Measurements from ENCODE around the gene GPR6.
A peak's percentile ranks its signal among the peaks of the same experiment; 100 is the strongest.

Gene GPR6

DNA sequence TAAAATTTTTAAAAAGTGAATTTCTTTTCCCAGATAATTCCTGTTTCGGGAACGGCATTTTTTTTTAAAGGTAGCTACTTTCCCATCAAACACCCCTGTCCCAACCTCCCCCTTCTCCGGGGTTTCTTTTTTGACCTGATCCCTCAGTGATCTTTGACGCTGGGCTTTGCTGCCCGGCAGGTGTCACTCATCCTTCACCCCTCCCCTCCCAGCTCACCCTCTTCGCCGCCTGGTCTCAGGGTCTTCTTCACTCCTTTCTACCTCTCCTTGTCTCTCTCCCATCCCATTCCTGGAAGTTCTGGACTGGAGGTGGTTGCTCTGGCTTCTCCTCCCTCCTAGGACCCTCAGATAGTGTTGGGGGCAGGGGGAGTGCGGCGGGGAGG, 329 bp upstream of the GPR6 start:
- TF ChIP-seq SUZ12 (IDR thresholded peaks at IDR 0.05; ENCODE audit: extremely low read depth, insufficient read depth, insufficient read length) (no peak), ZNF274 (IDR thresholded peaks at IDR 0.05; ENCODE audit: low read depth, low read length) (no peak), YY1 (IDR thresholded peaks at IDR 0.05; ENCODE audit: insufficient read depth, insufficient read length) (no peak)
- Histone ChIP-seq H3K9ac (ENCODE audit: insufficient read length, low read depth) (no peak overlapping the region), H3K27me3 (ENCODE audit: insufficient read depth, insufficient read length) (peaks cover 29% of the 10 kb centered on the region), H3K4me1 (ENCODE audit: insufficient read depth, insufficient read length) (no peaks in the 10 kb centered on the region), H3K4me3 (ENCODE audit: insufficient read length, low read depth) (peak overlapping the region; percentile 35), H3K9me3 (ENCODE audit: insufficient read depth, low read length) (no peaks in the 10 kb centered on the region), H3K36me3 (ENCODE audit: insufficient read depth, insufficient read length, low read length) (no peaks in the 10 kb centered on the region)
- DNase-seq (ENCODE audit: low read depth, low spot score): peak; percentile 8

DNA sequence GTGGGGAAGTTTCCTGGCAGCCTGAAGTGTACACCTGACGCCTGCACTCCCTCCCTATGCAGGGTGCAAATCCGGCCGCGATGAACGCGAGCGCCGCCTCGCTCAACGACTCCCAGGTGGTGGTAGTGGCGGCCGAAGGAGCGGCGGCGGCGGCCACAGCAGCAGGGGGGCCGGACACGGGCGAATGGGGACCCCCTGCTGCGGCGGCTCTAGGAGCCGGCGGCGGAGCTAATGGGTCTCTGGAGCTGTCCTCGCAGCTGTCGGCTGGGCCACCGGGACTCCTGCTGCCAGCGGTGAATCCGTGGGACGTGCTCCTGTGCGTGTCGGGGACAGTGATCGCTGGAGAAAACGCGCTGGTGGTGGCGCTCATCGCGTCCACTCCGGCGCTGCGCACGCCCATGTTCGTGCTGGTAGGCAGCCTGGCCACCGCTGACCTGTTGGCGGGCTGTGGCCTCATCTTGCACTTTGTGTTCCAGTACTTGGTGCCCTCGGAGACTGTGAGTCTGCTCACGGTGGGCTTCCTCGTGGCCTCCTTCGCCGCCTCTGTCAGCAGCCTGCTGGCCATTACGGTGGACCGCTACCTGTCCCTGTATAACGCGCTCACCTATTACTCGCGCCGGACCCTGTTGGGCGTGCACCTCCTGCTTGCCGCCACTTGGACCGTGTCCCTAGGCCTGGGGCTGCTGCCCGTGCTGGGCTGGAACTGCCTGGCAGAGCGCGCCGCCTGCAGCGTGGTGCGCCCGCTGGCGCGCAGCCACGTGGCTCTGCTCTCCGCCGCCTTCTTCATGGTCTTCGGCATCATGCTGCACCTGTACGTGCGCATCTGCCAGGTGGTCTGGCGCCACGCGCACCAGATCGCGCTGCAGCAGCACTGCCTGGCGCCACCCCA, 1.2 kb downstream of the GPR6 start:
- no peak for DNase-seq (ENCODE audit: low read depth, low spot score)
- TF ChIP-seq SUZ12 (IDR thresholded peaks at IDR 0.05; ENCODE audit: extremely low read depth, insufficient read depth, insufficient read length): no peak
- TF ChIP-seq ZNF274 (IDR thresholded peaks at IDR 0.05; ENCODE audit: low read depth, low read length): no peak
- TF ChIP-seq YY1 (IDR thresholded peaks at IDR 0.05; ENCODE audit: insufficient read depth, insufficient read length): no peak
- H3K9me3 ChIP-seq (ENCODE audit: insufficient read depth, low read length): no peaks in the 10 kb centered on the region
- H3K27me3 ChIP-seq (ENCODE audit: insufficient read depth, insufficient read length): peaks cover 29% of the 10 kb centered on the region
- H3K9ac ChIP-seq (ENCODE audit: insufficient read length, low read depth): no peak overlapping the region
- peak overlapping the region; percentile 35 for H3K4me3 ChIP-seq (ENCODE audit: insufficient read length, low read depth)
- no peaks in the 10 kb centered on the region for H3K4me1 ChIP-seq (ENCODE audit: insufficient read depth, insufficient read length)
- no peaks in the 10 kb centered on the region for H3K36me3 ChIP-seq (ENCODE audit: insufficient read depth, insufficient read length, low read length)

DNA sequence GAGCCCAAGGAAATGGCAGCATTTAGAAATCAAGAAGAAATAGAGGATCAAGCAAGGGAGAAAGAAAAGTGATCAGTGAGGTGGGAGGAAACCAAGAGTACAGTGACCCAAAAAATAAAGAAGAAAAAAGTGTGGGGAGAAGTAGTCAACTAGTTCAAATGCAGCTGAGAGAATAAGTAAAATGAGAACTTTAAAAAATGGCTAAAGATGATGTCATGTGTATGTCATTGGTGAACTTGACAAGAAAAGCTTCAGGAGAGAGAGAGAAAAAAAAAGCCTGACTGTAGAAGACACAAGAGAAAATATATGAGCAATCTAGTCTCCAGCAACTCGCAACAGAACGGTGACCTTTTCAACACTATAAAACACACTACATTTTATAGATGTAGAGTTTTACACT, 6.3 kb downstream of the GPR6 start:
- no peaks in the 10 kb centered on the region for H3K4me1 ChIP-seq (ENCODE audit: insufficient read depth, insufficient read length)
- no peak overlapping the region for H3K4me3 ChIP-seq (ENCODE audit: insufficient read length, low read depth)
- no peak for TF ChIP-seq YY1 (IDR thresholded peaks at IDR 0.05; ENCODE audit: insufficient read depth, insufficient read length)
- TF ChIP-seq ZNF274 (IDR thresholded peaks at IDR 0.05; ENCODE audit: low read depth, low read length): no peak
- no peak for TF ChIP-seq SUZ12 (IDR thresholded peaks at IDR 0.05; ENCODE audit: extremely low read depth, insufficient read depth, insufficient read length)
- H3K36me3 ChIP-seq (ENCODE audit: insufficient read depth, insufficient read length, low read length): no peaks in the 10 kb centered on the region
- no peak overlapping the region for H3K9ac ChIP-seq (ENCODE audit: insufficient read length, low read depth)
- DNase-seq (ENCODE audit: low read depth, low spot score): no peak
- peaks cover 17% of the 10 kb centered on the region for H3K27me3 ChIP-seq (ENCODE audit: insufficient read depth, insufficient read length)
- H3K9me3 ChIP-seq (ENCODE audit: insufficient read depth, low read length): no peaks in the 10 kb centered on the region

DNA sequence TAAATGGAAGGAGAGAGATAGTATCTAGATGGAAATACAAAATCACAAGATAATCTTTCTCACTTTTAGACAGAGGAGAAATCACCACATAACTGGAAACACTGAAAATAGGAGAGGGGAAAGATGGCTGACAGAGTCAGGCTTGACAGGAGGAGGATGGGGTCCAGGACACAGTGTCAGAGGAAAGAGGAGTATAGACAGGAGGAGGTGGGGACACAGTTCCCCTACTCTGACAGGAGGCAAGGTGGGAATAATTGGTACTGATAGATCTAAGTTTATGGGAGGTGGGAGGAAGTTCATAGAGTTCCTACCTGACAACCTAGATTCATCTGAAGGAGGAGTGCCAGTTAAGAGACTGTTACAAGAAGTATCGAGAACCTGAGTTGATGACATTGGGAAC, 9.1 kb downstream of the GPR6 start:
- no peak overlapping the region for H3K4me3 ChIP-seq (ENCODE audit: insufficient read length, low read depth)
- H3K9ac ChIP-seq (ENCODE audit: insufficient read length, low read depth): no peak overlapping the region
- TF ChIP-seq YY1 (IDR thresholded peaks at IDR 0.05; ENCODE audit: insufficient read depth, insufficient read length) (no peak), SUZ12 (IDR thresholded peaks at IDR 0.05; ENCODE audit: extremely low read depth, insufficient read depth, insufficient read length) (no peak), ZNF274 (IDR thresholded peaks at IDR 0.05; ENCODE audit: low read depth, low read length) (no peak)
- DNase-seq (ENCODE audit: low read depth, low spot score): no peak
- H3K4me1 ChIP-seq (ENCODE audit: insufficient read depth, insufficient read length): no peaks in the 10 kb centered on the region
- no peaks in the 10 kb centered on the region for H3K27me3 ChIP-seq (ENCODE audit: insufficient read depth, insufficient read length)
- H3K36me3 ChIP-seq (ENCODE audit: insufficient read depth, insufficient read length, low read length): no peaks in the 10 kb centered on the region
- H3K9me3 ChIP-seq (ENCODE audit: insufficient read depth, low read length): no peaks in the 10 kb centered on the region

DNA sequence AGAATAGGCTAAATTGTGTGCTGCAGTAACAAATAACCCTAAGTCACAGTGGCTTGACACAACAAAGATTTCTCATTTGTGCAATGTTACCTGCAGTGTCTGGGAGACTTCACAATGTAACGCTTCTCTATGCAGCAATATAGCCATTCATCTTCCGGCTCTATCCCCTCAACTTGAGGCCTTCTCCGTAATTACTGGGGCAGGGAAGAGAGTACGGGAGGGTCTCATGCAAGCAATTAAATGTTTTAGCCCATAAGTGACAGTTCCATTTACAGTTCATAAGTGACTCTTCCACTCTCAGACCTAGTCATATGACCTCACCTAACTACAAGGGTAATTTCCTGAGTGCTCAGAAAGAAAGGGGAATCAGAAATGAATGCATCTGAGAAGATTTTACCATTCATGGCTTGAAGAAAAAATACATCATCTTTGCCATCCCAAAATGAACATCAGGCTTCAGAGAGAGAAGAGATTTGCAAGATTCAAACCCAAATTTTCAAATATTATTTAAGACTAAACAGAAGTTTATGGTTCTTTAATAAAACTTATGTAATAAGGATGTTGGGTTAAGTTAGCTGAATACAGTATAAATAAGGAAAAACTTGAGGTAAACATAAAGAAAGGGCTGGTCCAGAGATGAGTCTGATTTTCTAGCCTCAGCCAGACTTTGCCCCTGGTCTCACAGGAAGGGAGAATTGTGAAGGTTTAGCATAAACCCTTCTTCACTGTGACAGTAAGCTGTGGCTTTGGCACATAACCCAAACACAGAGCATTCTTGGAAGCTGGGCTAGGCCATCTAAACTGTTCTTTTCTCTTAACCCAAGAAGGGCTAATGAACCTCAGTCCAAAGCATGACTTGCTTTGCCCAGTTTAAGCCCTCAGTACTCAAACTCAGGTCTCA, 13.3 kb downstream of the GPR6 start:
- no peaks in the 10 kb centered on the region for H3K36me3 ChIP-seq (ENCODE audit: insufficient read depth, insufficient read length, low read length)
- H3K9me3 ChIP-seq (ENCODE audit: insufficient read depth, low read length): no peaks in the 10 kb centered on the region

DNA sequence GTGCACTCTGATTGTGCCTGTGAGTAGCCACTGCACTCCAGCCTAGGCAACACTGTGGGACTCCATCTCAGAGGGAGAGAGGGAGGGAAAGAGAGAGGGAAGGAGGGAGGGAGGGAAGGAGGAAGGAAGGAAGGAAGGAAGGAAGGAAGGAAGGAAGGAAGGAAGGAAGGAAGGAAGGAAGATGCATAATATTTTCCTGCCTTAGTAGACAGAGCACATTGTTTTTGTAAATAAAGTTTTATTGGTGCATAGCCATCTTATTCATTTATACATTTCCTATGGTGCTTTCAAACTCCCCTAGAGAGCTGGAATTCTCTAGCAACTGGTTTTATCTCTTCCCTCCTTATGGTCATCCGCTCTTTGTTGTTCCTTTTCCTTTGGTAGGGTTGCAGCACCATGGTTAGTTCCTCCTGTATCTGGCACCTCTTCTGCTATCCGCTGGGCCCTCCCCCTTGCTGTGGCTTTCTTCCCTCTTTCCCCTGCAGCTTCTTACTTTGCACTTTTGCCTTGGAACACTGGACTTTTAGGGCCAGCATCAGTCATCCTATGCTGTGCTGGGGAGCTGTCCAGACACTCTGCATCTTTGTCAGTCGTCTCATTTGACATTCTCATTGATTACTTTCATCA, 20.2 kb downstream of the GPR6 start:
- Histone ChIP-seq H3K9ac (ENCODE audit: insufficient read length, low read depth) (no peak overlapping the region), H3K36me3 (ENCODE audit: insufficient read depth, insufficient read length, low read length) (no peaks in the 10 kb centered on the region), H3K9me3 (ENCODE audit: insufficient read depth, low read length) (no peaks in the 10 kb centered on the region), H3K4me3 (ENCODE audit: insufficient read length, low read depth) (no peak overlapping the region), H3K27me3 (ENCODE audit: insufficient read depth, insufficient read length) (no peaks in the 10 kb centered on the region), H3K4me1 (ENCODE audit: insufficient read depth, insufficient read length) (no peaks in the 10 kb centered on the region)
- no peak for DNase-seq (ENCODE audit: low read depth, low spot score)
- TF ChIP-seq YY1 (IDR thresholded peaks at IDR 0.05; ENCODE audit: insufficient read depth, insufficient read length): no peak
- no peak for TF ChIP-seq ZNF274 (IDR thresholded peaks at IDR 0.05; ENCODE audit: low read depth, low read length)

More for the DNA sequence above, 13.3 kb downstream of the GPR6 start:
- no peak overlapping the region for H3K9ac ChIP-seq (ENCODE audit: insufficient read length, low read depth)
- no peak for DNase-seq (ENCODE audit: low read depth, low spot score)
- no peak overlapping the region for H3K4me3 ChIP-seq (ENCODE audit: insufficient read length, low read depth)
- no peaks in the 10 kb centered on the region for H3K4me1 ChIP-seq (ENCODE audit: insufficient read depth, insufficient read length)
- H3K27me3 ChIP-seq (ENCODE audit: insufficient read depth, insufficient read length): no peaks in the 10 kb centered on the region
- TF ChIP-seq SUZ12 (IDR thresholded peaks at IDR 0.05; ENCODE audit: extremely low read depth, insufficient read depth, insufficient read length): no peak
- TF ChIP-seq YY1 (IDR thresholded peaks at IDR 0.05; ENCODE audit: insufficient read depth, insufficient read length): no peak
- TF ChIP-seq ZNF274 (IDR thresholded peaks at IDR 0.05; ENCODE audit: low read depth, low read length): no peak
